ENCODE results near the gene DNAJC27. TPM values are rescaled to one million over a fixed set of nuclear protein-coding genes. Genes with fewer than 3 reads are reported as not detected.

DNAJC27 gene
- total RNA-seq, 2 donors from 2014 or later = 7.4 to 9.8 TPM

DNA sequence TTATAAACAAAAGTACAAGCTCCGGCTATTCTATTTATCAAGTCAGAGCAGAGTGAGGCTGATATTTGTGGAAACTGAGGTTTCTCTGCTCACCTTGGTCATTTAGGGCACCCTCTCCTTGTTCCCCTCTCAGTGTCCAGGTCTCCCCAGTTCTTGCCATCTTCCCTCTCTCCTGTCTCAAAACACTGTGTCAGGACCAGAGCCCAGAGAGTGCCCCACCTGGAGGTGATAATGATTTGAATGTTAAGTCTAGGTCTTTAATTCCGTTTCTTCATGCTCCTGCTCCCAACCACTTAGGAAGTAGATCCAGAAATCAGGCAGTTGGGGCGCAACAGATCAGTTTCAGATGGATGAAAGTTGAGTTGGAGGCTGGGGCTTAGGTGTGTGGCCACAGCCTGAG lies 42.5 kb downstream of the DNAJC27 start:
- Mint-ChIP-seq H3K27ac (no peak overlapping the region), H3K27me3 (ENCODE audit: low read depth) (no peaks in the 10 kb centered on the region), H3K36me3 (ENCODE audit: insufficient read depth in 2 of 2) (no peaks in the 10 kb centered on the region), H3K4me1 (ENCODE audit: low read depth) (peaks cover 10% of the 10 kb centered on the region), H3K9me3 (no peaks in the 10 kb centered on the region), H3K4me3 (no peak overlapping the region)
- DNase-seq (no peak), ATAC-seq (replicated peaks in 1 of 2) (no peak)

DNA sequence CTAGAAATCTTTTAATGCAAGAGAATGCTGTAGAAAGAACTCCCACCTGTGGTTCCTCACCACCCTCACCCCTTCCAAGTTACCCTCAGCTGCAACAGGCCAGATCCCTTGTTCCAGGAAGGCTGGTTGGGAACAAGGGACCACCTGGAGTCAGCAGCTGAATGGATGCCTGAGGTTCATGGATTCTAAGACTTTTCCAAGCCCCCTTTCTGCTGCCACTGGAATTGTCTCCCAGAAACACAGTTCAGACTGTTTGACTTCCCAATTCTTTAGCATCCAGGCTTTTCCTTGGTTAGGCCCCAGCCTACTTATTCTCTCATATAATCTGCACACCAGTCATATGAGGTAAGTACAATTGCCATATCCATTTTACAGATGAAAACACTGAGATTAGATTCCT lies 43.7 kb downstream of the DNAJC27 start:
- no peak for DNase-seq
- ATAC-seq (replicated peaks in 1 of 2) = no peak
- H3K9me3 Mint-ChIP-seq = no peaks in the 10 kb centered on the region
- H3K27ac Mint-ChIP-seq = no peak overlapping the region
- H3K36me3 Mint-ChIP-seq (ENCODE audit: insufficient read depth in 2 of 2) = no peaks in the 10 kb centered on the region
- H3K27me3 Mint-ChIP-seq (ENCODE audit: low read depth) = peaks cover 6% of the 10 kb centered on the region
- H3K4me1 Mint-ChIP-seq (ENCODE audit: low read depth) = peaks cover 15% of the 10 kb centered on the region
- H3K4me3 Mint-ChIP-seq = no peak overlapping the region

DNA sequence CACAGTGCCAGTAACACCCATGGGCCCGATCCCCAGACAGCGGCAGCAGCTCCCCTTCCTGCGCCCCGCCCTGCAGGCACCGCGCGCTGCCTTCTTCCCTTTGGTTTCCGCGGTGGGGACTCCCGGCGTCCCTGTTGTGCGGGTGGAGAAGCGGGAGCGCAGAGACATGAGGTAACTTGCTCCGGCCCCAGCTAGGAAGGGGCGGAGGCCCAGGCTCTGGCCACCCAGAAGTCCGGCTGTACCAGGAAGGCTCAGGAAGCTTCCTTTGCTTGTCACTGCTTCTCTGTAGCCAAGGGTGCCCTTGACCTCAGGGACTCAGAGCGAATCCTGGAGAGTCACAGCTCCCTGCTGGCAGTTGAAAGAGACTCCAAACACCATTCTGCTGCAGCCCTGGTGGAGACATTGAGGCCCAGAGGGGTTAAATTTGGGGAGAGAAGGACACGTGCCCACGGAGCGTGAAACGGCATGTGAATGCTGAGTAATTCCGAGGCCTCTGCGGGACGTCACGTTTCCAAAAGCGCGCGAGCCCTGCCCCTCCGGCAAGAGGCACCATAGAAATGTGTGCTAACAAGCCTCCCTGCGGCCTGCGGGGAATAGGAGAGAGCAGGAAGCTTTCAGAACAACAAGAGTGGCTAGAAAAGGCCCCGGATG lies 45.0 kb downstream of the DNAJC27 start:
- Mint-ChIP-seq H3K36me3 (ENCODE audit: insufficient read depth in 2 of 2) (no peaks in the 10 kb centered on the region), H3K9me3 (no peaks in the 10 kb centered on the region), H3K27ac (no peak overlapping the region), H3K4me3 (peak overlapping the region in 1 of 2 donors; percentile 73), H3K4me1 (ENCODE audit: low read depth) (peaks cover 15% of the 10 kb centered on the region), H3K27me3 (ENCODE audit: low read depth) (peaks cover 6% of the 10 kb centered on the region)
- peak; percentile 75 to 81 for ATAC-seq (replicated peaks in 1 of 2)
- DNase-seq = peak; percentile 53 to 62

DNA sequence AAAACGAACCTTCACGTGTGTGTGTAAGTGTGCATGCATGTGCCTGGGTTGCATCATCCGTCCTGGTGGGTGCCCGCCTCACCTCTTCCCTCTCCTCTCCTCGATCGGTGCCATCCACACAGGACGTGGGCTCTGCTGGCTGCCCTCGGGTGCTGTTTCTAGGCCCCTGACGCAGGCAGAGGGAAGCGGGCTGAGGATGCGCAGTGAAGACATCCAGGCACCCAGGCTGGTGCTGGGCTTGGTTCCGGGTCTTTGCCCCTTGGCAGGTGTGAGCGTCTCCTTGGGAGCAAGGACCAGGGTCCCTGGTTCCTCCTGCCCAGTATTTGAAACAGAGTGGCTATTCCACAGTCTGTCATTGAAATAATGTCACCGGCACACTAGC lies 45.5 kb downstream of the DNAJC27 start:
- no peak overlapping the region for H3K27ac Mint-ChIP-seq

DNA sequence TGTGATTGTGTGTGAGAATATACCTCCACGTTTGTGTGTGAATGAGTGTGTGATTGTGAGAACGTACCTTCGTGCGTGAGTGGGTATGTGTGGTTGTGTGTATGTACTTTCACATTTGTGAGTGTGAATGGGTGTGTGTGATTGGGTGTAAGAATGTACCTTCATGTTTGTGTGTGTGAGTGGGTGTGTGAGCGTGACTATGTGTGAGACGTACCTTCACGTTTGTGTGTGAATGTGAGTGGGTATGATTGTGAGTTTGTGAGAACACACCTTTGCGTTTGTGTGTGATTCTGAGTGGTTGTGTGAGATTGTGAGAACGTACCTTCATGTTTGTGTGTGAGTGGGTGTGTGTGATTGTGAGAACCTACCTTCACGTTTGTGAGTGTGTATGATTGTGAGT lies 45.9 kb downstream of the DNAJC27 start:
- H3K36me3 Mint-ChIP-seq (ENCODE audit: insufficient read depth in 2 of 2) = no peaks in the 10 kb centered on the region
- no peak for DNase-seq
- H3K9me3 Mint-ChIP-seq = no peaks in the 10 kb centered on the region

More for the DNA sequence above, 45.5 kb downstream of the DNAJC27 start:
- Mint-ChIP-seq H3K27me3 (ENCODE audit: low read depth) (peaks cover 6% of the 10 kb centered on the region), H3K9me3 (no peaks in the 10 kb centered on the region), H3K36me3 (ENCODE audit: insufficient read depth in 2 of 2) (no peaks in the 10 kb centered on the region), H3K4me1 (ENCODE audit: low read depth) (peaks cover 14% of the 10 kb centered on the region), H3K4me3 (peak overlapping the region in 1 of 2 donors; percentile 73)
- ATAC-seq (replicated peaks in 1 of 2) (no peak), DNase-seq (no peak)

DNA sequence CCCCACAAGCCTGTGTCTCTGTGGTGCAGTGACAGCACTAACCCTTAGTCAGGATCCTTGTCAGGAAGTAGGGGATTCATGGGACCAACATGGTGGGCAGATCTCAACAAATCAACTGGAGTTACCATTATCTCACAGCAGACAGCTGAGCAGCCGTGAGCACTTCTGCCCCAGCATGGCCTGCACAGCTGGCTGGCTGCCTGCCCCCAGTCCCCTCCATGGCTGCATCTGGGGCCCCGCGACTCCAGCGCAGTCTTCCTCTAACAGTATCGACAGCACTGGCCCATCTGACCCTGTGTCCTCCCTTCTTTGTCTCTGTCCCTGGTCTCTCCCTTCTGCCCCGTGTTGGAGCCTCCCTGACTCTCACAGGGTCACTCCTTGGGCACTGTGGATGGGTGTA lies 47.0 kb downstream of the DNAJC27 start:
- DNase-seq = no peak
- Mint-ChIP-seq H3K27ac (no peak overlapping the region), H3K36me3 (ENCODE audit: insufficient read depth in 2 of 2) (no peaks in the 10 kb centered on the region), H3K4me1 (ENCODE audit: low read depth) (peaks cover 12% of the 10 kb centered on the region), H3K27me3 (ENCODE audit: low read depth) (peaks cover 6% of the 10 kb centered on the region), H3K9me3 (no peaks in the 10 kb centered on the region), H3K4me3 (no peak overlapping the region)
- no peak for ATAC-seq (replicated peaks in 1 of 2)

More for the DNA sequence above, 45.9 kb downstream of the DNAJC27 start:
- Mint-ChIP-seq H3K27ac (no peak overlapping the region), H3K4me1 (ENCODE audit: low read depth) (peaks cover 14% of the 10 kb centered on the region), H3K4me3 (no peak overlapping the region), H3K27me3 (ENCODE audit: low read depth) (peaks cover 6% of the 10 kb centered on the region)
- ATAC-seq (replicated peaks in 1 of 2) = no peak

DNA sequence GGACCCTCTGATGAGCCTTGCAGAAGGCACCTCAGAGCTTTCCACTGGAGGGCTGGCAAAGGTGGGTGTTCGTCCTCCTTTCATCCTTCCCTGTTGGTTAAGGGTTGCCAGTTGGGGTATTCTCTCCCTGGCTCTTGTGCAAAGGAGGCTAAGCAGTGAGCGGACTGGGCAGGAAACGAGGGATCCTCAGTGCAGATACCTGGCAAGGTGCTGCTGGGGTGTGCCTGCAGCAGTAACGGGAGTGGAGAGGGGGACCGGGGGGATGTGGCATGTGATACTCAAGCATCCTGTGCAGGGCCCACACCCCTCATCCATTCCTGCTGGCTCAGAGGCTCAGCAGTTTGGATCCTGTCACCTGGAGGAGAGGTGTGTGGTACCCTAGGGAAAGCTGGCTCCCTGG lies 47.5 kb downstream of the DNAJC27 start:
- Mint-ChIP-seq H3K27me3 (ENCODE audit: low read depth) (peaks cover 6% of the 10 kb centered on the region), H3K9me3 (no peaks in the 10 kb centered on the region), H3K36me3 (ENCODE audit: insufficient read depth in 2 of 2) (no peaks in the 10 kb centered on the region), H3K4me3 (no peak overlapping the region), H3K27ac (no peak overlapping the region), H3K4me1 (ENCODE audit: low read depth) (peaks cover 14% of the 10 kb centered on the region)
- DNase-seq (no peak), ATAC-seq (replicated peaks in 1 of 2) (no peak)

DNA sequence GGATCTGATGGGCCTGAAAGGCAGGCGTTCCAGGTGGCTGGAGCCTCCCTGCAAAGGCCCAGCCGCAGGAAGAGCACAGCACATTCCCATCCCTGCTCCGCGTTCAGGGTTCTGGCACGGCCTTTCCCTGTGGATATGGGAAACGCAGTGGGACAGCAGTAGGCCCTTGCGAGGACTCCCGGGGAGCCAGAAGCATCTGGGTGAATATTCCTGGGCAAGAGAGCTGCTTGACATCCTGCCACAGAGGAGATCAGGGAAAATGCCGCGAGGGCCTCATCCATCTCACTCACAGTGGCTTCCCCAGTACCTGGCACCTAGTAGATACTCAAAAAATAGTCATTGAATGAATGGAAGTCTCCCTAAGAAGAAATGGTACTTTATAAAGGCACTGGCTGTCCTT lies 48.6 kb downstream of the DNAJC27 start:
- H3K4me3 Mint-ChIP-seq = no peak overlapping the region
- no peaks in the 10 kb centered on the region for H3K9me3 Mint-ChIP-seq
- H3K27ac Mint-ChIP-seq = no peak overlapping the region
- H3K36me3 Mint-ChIP-seq (ENCODE audit: insufficient read depth in 2 of 2) = no peaks in the 10 kb centered on the region
- DNase-seq (no peak), ATAC-seq (replicated peaks in 1 of 2) (no peak)
- peaks cover 6% of the 10 kb centered on the region for H3K27me3 Mint-ChIP-seq (ENCODE audit: low read depth)
- peaks cover 26% of the 10 kb centered on the region for H3K4me1 Mint-ChIP-seq (ENCODE audit: low read depth)

DNA sequence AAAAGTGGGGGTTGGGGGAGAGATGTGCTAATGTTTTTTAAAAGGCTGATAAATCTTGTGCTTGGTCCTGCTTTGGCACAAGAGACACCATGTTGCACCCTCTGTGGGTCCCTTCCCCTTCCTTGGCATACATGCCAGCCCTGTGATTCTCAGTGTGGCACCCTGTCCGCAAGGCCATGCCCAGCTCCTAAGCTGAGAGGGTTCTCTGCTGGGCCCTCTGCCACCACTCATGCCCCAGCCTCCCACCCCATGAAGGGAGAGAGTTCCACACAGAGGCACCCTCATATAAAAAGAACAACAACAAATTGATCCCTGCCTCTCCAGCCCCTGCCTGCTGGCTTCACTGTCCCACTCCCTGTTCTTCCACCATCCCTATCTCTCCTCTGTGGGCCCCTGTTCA lies 49.2 kb downstream of the DNAJC27 start:
- no peak for ATAC-seq (replicated peaks in 1 of 2)
- no peak for DNase-seq
- H3K36me3 Mint-ChIP-seq (ENCODE audit: insufficient read depth in 2 of 2) = no peaks in the 10 kb centered on the region
- no peak overlapping the region for H3K4me3 Mint-ChIP-seq
- no peaks in the 10 kb centered on the region for H3K9me3 Mint-ChIP-seq
- H3K27ac Mint-ChIP-seq = no peak overlapping the region
- peaks cover 6% of the 10 kb centered on the region for H3K27me3 Mint-ChIP-seq (ENCODE audit: low read depth)
- H3K4me1 Mint-ChIP-seq (ENCODE audit: low read depth) = peaks cover 31% of the 10 kb centered on the region

DNA sequence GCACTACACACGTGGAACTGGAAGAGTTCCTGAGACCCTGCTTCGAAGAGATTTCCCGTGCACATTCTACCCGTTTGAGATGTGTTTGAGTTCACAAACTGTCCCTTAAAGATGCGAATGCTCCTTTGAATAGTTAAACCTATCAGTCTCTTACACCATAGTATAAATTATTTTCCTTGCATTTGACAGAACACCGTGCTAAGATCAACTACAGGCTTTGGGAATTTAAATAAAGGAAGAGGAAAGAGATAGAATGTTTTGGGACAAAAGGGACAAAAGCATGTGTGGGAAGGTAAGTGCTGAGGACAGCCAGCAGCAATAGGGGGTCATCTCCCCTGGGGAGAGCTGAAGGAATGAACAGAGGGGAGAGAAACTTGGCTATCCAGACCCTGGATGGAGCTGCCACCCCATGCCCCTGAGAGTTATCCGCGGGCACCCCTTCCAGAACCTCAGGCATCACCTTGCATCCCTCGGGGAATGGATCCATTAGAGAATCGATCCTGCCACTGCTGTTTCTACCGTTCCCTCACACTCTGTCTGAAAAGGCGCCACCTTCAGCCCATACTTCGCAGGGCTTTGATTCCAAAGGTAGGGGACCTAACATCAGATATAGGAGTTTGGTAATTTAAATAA lies 50.8 kb downstream of the DNAJC27 start:
- Mint-ChIP-seq H3K27ac (peak overlapping the region; percentile 26), H3K4me1 (ENCODE audit: low read depth) (peaks cover 43% of the 10 kb centered on the region), H3K4me3 (peak overlapping the region; percentile 75 to 77), H3K27me3 (ENCODE audit: low read depth) (peaks cover 6% of the 10 kb centered on the region), H3K9me3 (no peaks in the 10 kb centered on the region), H3K36me3 (ENCODE audit: insufficient read depth in 2 of 2) (peaks cover 0 to 2% of the 10 kb centered on the region in 2 donors)
- no peak for ATAC-seq (replicated peaks in 1 of 2)
- DNase-seq = peak in 1 of 2 donors; percentile 31

DNA sequence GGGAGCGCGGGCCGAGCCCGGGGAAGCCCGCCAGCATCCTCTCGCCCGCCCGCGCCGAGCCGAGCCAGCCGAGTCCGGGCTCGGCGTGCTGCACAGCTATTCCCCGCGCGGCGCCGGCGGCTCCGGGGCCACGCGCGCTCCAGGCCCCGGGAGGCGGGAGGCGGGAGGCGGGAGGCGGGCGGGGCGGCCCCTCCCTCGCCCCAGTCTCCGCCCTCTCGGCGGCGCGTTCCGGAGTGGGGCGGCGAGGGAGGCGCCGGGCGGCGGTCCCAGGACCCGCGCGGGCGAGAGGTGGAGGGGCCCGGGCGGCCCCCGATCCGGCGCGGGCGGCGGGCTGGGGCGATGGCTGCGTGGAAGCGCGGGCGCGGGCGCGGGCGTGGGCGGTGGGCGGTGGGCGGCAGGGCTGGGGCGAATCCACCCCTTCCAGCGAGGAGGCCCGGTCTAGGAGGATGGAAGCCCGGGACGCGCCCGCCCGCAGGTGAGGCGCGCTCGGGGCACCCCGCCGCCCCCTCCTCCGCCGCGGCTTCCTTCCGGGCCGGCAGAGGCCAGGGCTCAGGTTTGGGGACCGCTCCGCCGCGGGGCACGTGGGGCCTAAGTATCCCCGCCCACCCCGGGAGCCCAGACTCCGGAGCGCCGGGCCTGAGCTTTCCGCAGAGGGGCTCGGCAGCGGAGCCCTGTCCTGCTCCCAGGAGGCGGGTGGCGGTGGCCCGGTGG lies 51.5 kb downstream of the DNAJC27 start, which contains the start of gene ADCY3:
ADCY3 (minus strand) TSS at position 140 of the 711 bp plus-strand sequence. CDS start 1,250 bp downstream, outside the sequence.
- Mint-ChIP-seq H3K27me3 (ENCODE audit: low read depth) (peaks cover 6% of the 10 kb centered on the region), H3K4me3 (peak within 1 kb of the TSS; percentile 84 to 90), H3K4me1 (ENCODE audit: low read depth) (peaks cover 43% of the 10 kb centered on the region), H3K9me3 (no peaks in the 10 kb centered on the region), H3K36me3 (ENCODE audit: insufficient read depth in 2 of 2) (peaks cover 0 to 3% of the 10 kb centered on the region in 2 donors), H3K27ac (peak within 1 kb of the TSS; percentile 27)
- DNase-seq (peak; percentile 77), ATAC-seq (replicated peaks in 1 of 2) (peak; percentile 68 to 69)

DNA sequence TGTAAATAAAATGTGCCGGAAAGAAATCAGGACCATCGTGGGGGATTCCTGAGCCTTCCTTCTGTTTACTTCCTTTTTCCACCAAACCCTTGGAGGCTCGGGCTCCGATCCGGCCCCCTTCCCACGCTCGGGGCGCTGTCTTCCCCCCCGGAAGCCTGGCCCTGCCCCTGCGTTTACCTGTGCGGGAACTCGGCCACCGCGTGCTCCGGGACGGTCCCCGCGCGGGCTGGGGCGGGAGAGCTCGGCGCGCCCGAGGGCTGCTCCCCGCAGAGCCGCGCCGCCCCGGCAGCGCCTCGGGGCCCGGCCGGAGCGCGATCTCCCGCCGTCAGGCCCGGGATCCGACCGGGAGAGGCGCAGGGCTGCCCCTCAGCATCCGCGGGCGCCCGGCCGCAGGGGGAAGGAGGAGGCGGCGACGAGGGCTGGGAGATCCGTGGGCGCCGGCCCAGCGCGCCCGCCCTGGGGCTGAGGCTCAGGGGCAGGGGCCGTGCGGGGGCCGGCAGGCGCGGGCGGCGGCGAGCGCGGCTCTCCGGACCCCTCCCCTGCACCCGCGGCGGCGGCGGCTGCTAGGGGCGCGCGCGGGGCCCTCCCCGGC lies 52.2 kb downstream of the DNAJC27 start:
- peak; percentile 29 to 41 for DNase-seq
- peaks cover 0 to 3% of the 10 kb centered on the region in 2 donors for H3K36me3 Mint-ChIP-seq (ENCODE audit: insufficient read depth in 2 of 2)
- peaks cover 50% of the 10 kb centered on the region for H3K4me1 Mint-ChIP-seq (ENCODE audit: low read depth)

DNA sequence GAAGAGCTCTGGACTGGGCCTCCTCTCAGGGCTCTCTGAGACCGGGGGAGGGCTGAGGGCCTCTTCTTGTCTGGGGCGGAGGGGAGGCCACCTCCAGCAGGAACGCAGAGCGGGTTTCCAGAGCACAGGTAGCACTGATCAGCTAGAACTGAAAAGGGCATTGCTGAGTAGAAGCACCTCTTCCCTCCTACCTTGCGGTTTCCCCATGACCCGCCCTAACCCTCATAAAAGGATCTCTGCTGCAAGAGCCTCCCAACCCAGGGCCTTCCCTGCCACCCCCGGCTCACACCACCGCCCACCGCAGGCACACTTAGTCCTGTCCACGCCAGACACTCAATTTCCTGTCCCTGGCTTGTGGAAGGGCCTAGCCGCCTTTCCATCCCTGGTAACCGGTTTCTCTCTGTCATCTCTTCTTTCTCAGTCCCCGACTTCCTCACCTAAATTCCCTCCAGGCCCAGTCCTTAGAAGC lies 52.7 kb downstream of the DNAJC27 start:
- Mint-ChIP-seq H3K27ac (peak overlapping the region; percentile 27), H3K4me3 (peak overlapping the region; percentile 84 to 90), H3K27me3 (ENCODE audit: low read depth) (peaks cover 6% of the 10 kb centered on the region), H3K9me3 (no peaks in the 10 kb centered on the region), H3K36me3 (ENCODE audit: insufficient read depth in 2 of 2) (peaks cover 0 to 3% of the 10 kb centered on the region in 2 donors), H3K4me1 (ENCODE audit: low read depth) (peaks cover 52% of the 10 kb centered on the region)
- ATAC-seq (replicated peaks in 1 of 2) (peak; percentile 57), DNase-seq (peak; percentile 75)

More for the DNA sequence above, 52.2 kb downstream of the DNAJC27 start:
- peaks cover 6% of the 10 kb centered on the region for H3K27me3 Mint-ChIP-seq (ENCODE audit: low read depth)
- peak overlapping the region; percentile 27 for H3K27ac Mint-ChIP-seq
- H3K9me3 Mint-ChIP-seq = no peaks in the 10 kb centered on the region
- peak; percentile 39 to 41 for ATAC-seq (replicated peaks in 1 of 2)
- H3K4me3 Mint-ChIP-seq = peak overlapping the region; percentile 84 to 90

Data from activated T-cell treated with anti-CD3 and anti-CD28 coated beads, Interleukin-2, amount 50 U/mL, for 72 hours (primary cell).